Erythroblast (primary cell): ENCODE results near the gene FOXP1.

Source experiments
- GATA1 ChIP-seq: IDR thresholded peaks from 2 replicates; pipeline ENCODE4 v1.6.1; 2011; ENCODE audit warnings: low read depth, mild to moderate bottlenecking, control low read depth, low read length, moderate library complexity
- POLR2A ChIP-seq: IDR thresholded peaks from 2 replicates; pipeline ENCODE4 v1.6.1; 2011; ENCODE audit warnings: mild to moderate bottlenecking, low read length

DNA sequence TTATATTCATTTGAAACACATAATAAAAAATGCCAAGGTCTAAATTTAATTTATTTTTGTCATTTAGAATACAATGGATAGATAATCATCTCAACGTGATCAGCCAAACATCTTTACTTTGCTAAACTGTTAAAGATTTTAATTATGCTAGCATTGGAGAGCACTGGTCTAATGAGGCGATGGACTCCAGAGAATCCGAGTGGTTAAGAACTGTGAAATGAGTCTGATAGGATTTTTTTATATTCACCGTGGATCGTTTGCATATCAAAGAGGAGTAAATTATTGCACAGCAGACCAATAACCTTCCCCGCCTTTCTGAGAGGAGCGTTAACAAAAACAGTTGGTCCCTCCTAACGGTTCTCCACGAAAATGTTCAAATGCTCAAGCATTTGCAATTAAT lies 540.8 kb downstream of the FOXP1 start:
- TF ChIP-seq POLR2A: no peak
- TF ChIP-seq GATA1: no peak
